ENCODE measurements around the gene GNA14. TPM values are rescaled to one million over a fixed set of nuclear protein-coding genes. Genes with fewer than 3 reads are reported as not detected.

The GNA14 gene
- total and polyA plus RNA-seq, 7 donors, result 0.31 to 1.1 (median 0.47) TPM

DNA sequence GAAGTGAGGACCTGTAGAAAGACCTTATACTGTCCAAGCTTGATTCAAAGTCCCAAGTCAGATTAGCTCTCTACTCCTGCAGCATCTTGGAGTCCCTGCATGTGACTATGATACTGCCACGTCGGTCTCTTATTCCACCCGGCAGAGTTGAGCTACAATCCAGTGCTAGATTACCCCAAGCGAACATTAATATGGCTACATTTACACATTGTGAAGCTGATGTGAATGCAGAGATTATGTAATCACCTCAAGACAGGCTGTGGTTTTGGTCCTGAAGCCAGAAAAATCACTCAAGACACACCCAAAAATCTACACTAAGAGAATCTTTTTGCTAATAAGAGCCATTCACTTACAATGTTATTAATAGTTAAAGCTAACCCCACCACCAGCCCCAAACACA lies 116.7 kb downstream of the GNA14 start:
- no peaks in the 10 kb centered on the region for H3K27me3 ChIP-seq (ENCODE audit: insufficient read depth in 3 of 3, low read length in 2 of 3)
- no peaks in the 10 kb centered on the region for H3K9me3 ChIP-seq
- H3K4me1 ChIP-seq, result no peaks in the 10 kb centered on the region
- DNase-seq, result no peak
- ATAC-seq, result no peak
- intact Hi-C loops (cut with DNase I), result loop anchor here in 1 of 2 donors (10.0 kb wide), 1 partner anchor 63 kb away; no protein-coding TSS in a partner anchor
- H3K27ac ChIP-seq, result no peak overlapping the region
- H3K4me3 ChIP-seq, result no peak overlapping the region
- 57 to 91% (median 86%) methylated on average over 4 of the region's 4 CpGs for WGBS, 3 donors
- no peaks in the 10 kb centered on the region for H3K36me3 ChIP-seq (ENCODE audit: insufficient read depth in 1 of 2, low read depth in 1 of 2)
- TF ChIP-seq CTCF (IDR thresholded peaks at IDR 0.05), result no peak

DNA sequence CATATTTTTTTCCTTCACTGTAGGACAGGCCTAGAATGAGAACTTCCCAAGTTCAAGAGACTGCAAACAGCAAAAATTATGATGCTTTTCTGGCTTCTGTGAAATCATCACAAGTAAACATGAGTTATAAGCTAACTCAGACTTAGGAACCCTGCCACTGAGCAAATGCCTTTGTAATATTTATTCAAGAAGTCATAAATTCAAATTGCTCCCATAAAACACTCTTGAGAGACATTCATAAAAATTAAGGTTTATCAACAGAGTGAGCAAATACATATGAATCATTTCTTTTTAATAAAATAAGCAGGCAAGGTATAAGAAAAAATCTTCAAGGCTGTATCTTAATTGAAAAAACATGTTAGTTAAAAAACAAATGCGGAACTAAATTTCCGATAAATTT lies 124.2 kb downstream of the GNA14 start:
- no peak overlapping the region for H3K4me3 ChIP-seq
- H3K4me1 ChIP-seq, result no peaks in the 10 kb centered on the region
- no peaks in the 10 kb centered on the region for H3K36me3 ChIP-seq (ENCODE audit: insufficient read depth in 1 of 2, low read depth in 1 of 2)
- intact Hi-C loops (cut with DNase I), result no loop called here
- WGBS, 3 donors, result 55 to 80% (median 58%) methylated on average over 2 of the region's 2 CpGs
- H3K27me3 ChIP-seq (ENCODE audit: insufficient read depth in 3 of 3, low read length in 2 of 3), result no peaks in the 10 kb centered on the region
- H3K27ac ChIP-seq, result no peak overlapping the region
- DNase-seq (no peak), ATAC-seq (no peak)
- TF ChIP-seq CTCF (IDR thresholded peaks at IDR 0.05), result no peak
- no peaks in the 10 kb centered on the region for H3K9me3 ChIP-seq

GRCh38 chr9:77521091-77521490 lies 127.0 kb downstream of the GNA14 start:
- Histone ChIP-seq H3K36me3 (ENCODE audit: insufficient read depth in 1 of 2, low read depth in 1 of 2) (no peaks in the 10 kb centered on the region), H3K4me3 (no peak overlapping the region), H3K9me3 (no peaks in the 10 kb centered on the region), H3K4me1 (no peaks in the 10 kb centered on the region), H3K27ac (no peak overlapping the region), H3K27me3 (ENCODE audit: insufficient read depth in 3 of 3, low read length in 2 of 3) (no peaks in the 10 kb centered on the region)
- no peak for DNase-seq
- no peak for TF ChIP-seq CTCF (IDR thresholded peaks at IDR 0.05)
- ATAC-seq, result no peak
- WGBS, 3 donors, result 21 to 46% (median 23%) methylated on average over 3 of the region's 3 CpGs
- intact Hi-C loops (cut with DNase I), result no loop called here

DNA sequence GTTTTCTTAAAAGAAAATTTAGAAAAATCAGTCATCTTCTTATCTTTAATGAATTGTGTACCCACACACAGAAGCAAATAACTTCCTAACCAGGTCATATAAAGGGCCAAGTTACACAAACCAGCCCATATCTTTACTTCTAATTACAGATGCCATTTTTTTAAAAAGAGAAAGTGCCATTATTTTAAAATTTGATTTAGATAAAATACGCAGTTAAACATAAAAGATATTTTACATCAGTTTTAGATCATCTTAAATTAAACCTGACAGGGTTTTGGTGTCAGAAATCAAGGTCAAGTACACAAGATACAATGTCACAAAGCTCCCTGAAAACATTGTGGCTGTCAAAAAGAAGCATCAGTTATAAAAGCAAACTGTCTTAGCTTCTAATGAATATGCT lies 129.4 kb downstream of the GNA14 start:
- intact Hi-C loops (cut with DNase I), result no loop called here
- peaks cover 0 to 2% (median 0%) of the 10 kb centered on the region in 3 donors for H3K27me3 ChIP-seq (ENCODE audit: insufficient read depth in 3 of 3, low read length in 2 of 3)
- no peaks in the 10 kb centered on the region for H3K36me3 ChIP-seq (ENCODE audit: insufficient read depth in 1 of 2, low read depth in 1 of 2)
- TF ChIP-seq CTCF (IDR thresholded peaks at IDR 0.05), result no peak
- H3K4me3 ChIP-seq, result no peak overlapping the region
- no peak overlapping the region for H3K27ac ChIP-seq
- H3K4me1 ChIP-seq, result no peaks in the 10 kb centered on the region
- no peaks in the 10 kb centered on the region for H3K9me3 ChIP-seq
- 91 to 96% (median 96%) methylated on average over 1 of the region's 1 CpG for WGBS, 3 donors
- DNase-seq, result no peak
- no peak for ATAC-seq

DNA sequence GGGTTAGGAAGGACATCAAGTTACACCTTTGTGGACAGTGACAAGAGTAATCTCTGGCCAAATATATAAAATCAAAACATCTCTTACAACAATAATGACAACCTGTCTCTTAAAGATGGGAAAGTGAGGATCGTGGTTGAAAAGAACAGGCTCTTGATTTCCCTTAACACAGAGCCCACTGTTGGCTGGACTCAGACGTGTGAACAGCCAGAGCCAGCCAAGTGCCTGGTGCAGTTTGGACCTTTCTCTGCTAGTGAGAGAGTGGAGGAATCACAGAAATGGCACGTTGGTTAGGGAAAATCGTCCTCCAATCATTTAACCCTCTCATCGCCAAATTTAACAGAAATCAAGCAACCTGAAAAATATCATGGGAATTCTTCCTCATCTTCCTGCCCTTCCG lies 131.3 kb downstream of the GNA14 start:
- no peak overlapping the region for H3K4me3 ChIP-seq
- no peaks in the 10 kb centered on the region for H3K9me3 ChIP-seq
- ATAC-seq (no peak), DNase-seq (no peak)
- no peak overlapping the region for H3K27ac ChIP-seq
- 42 to 47% (median 46%) methylated on average over 6 of the region's 6 CpGs for WGBS, 3 donors
- no peak for TF ChIP-seq CTCF (IDR thresholded peaks at IDR 0.05)
- H3K27me3 ChIP-seq (ENCODE audit: insufficient read depth in 3 of 3, low read length in 2 of 3), result peaks cover 0 to 2% (median 0%) of the 10 kb centered on the region in 3 donors
- intact Hi-C loops (cut with DNase I), result no loop called here
- H3K4me1 ChIP-seq, result no peaks in the 10 kb centered on the region
- no peaks in the 10 kb centered on the region for H3K36me3 ChIP-seq (ENCODE audit: insufficient read depth in 1 of 2, low read depth in 1 of 2)
